Suppressor macrophage (primary cell): Measurements from ENCODE around the gene TMEM175.
A peak's percentile ranks its signal among the peaks of the same experiment; 100 is the strongest.
"Not testable (repeated sequence)": the region's sequence is repeated elsewhere in the genome, so short reads cannot be mapped to it uniquely, and the experiment has no call there.

ENCODE experiments used
- DNase-seq, 4 experiments: peaks; one replicate each; pipeline ENCODE4 v3.0.0-alpha.2; 2020 to 2022

Gene TMEM175

GRCh38 chr4:917992-918391 lies 14.3 kb upstream of the TMEM175 start:
- DNase-seq: no peak

GRCh38 chr4:918591-918990 lies 13.7 kb upstream of the TMEM175 start:
- peak; percentile 46 to 65 (median 58) for DNase-seq

- DNase-seq: peak in 3 of 4 experiments; percentile 28 to 50 (median 30)
These were observed 13.1 kb upstream of the TMEM175 start for GRCh38 chr4:919004-919680.

- DNase-seq: no peak
These were observed 10.4 kb upstream of the TMEM175 start for GRCh38 chr4:921830-922331.

GRCh38 chr4:924107-925096 lies 7.9 kb upstream of the TMEM175 start:
- peak; percentile 19 to 72 (median 56) for DNase-seq

- DNase-seq: no peak
These were observed 7.1 kb upstream of the TMEM175 start for GRCh38 chr4:925171-925570.

- DNase-seq: no peak
These were observed 6.3 kb upstream of the TMEM175 start for GRCh38 chr4:925771-926500.

- DNase-seq: peak in 1 of 4 experiments; percentile 6
These were observed 5.7 kb upstream of the TMEM175 start for GRCh38 chr4:926538-926937.

- peak in 3 of 4 experiments; percentile 9 to 34 (median 34) for DNase-seq
These were observed 4.7 kb upstream of the TMEM175 start for GRCh38 chr4:927566-927965.

- DNase-seq: no peak
These were observed 3.0 kb upstream of the TMEM175 start for GRCh38 chr4:929096-929765.

- peak; percentile 53 to 78 (median 76) for DNase-seq
These were observed 2.2 kb upstream of the TMEM175 start for GRCh38 chr4:930028-930551.

GRCh38 chr4:930827-931193 lies 1.4 kb upstream of the TMEM175 start:
- no peak for DNase-seq

GRCh38 chr4:931194-931959 lies 883 bp upstream of the TMEM175 start:
- peak; percentile 44 to 75 (median 47) for DNase-seq

GRCh38 chr4:932713-933070 lies 432 bp downstream of the TMEM175 start:
- DNase-seq: peak in 1 of 4 experiments; percentile 38

- not testable (repeated sequence) for DNase-seq
These were observed 7.2 kb downstream of the TMEM175 start for GRCh38 chr4:939508-939907.

GRCh38 chr4:945274-946102 lies 13.2 kb downstream of the TMEM175 start:
- no peak for DNase-seq

- no peak for DNase-seq
These were observed 13.8 kb downstream of the TMEM175 start for GRCh38 chr4:946103-946450.

- DNase-seq: no peak
These were observed 14.5 kb downstream of the TMEM175 start for GRCh38 chr4:946517-947471.

GRCh38 chr4:947491-947971 lies 15.3 kb downstream of the TMEM175 start:
- DNase-seq: no peak
